ENCODE measurements around the gene PATJ.

- TF ChIP-seq, protein P1, sequence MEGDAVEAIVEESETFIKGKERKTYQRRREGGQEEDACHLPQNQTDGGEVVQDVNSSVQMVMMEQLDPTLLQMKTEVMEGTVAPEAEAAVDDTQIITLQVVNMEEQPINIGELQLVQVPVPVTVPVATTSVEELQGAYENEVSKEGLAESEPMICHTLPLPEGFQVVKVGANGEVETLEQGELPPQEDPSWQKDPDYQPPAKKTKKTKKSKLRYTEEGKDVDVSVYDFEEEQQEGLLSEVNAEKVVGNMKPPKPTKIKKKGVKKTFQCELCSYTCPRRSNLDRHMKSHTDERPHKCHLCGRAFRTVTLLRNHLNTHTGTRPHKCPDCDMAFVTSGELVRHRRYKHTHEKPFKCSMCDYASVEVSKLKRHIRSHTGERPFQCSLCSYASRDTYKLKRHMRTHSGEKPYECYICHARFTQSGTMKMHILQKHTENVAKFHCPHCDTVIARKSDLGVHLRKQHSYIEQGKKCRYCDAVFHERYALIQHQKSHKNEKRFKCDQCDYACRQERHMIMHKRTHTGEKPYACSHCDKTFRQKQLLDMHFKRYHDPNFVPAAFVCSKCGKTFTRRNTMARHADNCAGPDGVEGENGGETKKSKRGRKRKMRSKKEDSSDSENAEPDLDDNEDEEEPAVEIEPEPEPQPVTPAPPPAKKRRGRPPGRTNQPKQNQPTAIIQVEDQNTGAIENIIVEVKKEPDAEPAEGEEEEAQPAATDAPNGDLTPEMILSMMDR (IDR thresholded peaks at IDR 0.05) = no peak
- TF ChIP-seq EZH2 (IDR thresholded peaks at IDR 0.05; ENCODE audit: borderline replicate concordance, insufficient read depth, low read depth, low read length, poor library complexity, severe bottlenecking) = no peak
Observed at GRCh38 chr1:61852670-61853015, 110.4 kb downstream of the PATJ start.
